Aorta (tissue), 5 donors: ENCODE measurements around the gene SLC6A18. TPM values are rescaled to one million over a fixed set of nuclear protein-coding genes. Genes with fewer than 3 reads are reported as not detected.

Experiments used
- ATAC-seq: fragments of 200-7000 bp; cut with Tn5 transposase; one replicate; pipeline ENCODE4 v1.9.1; 2022; ENCODE audit warnings: moderate library complexity; ENCODE audit not compliant: low FRiP score
- DNase-seq, 2 donors: peaks; one replicate each; pipeline ENCODE4 v3.0.0-alpha.2; 2020
- H3K27ac ChIP-seq, 2 donors: one replicate each; pipeline ENCODE4 v1.5.1; 2013; ENCODE audit warnings: low read length in 2 of 2, mild to moderate bottlenecking in 2 of 2, moderate library complexity in 2 of 2, control low read depth in 1 of 2, inconsistent platforms in 1 of 2, low read depth in 1 of 2
- H3K27me3 ChIP-seq, 2 donors: one replicate each; pipeline ENCODE4 v1.6.1; 2013; ENCODE audit warnings: control low read depth in 1 of 2, low read length in 1 of 2, mild to moderate bottlenecking in 1 of 2, moderate library complexity in 1 of 2; ENCODE audit not compliant: insufficient read depth in 2 of 2, control insufficient read depth in 1 of 2
- H3K36me3 ChIP-seq, 2 donors: one replicate each; pipeline ENCODE4 v1.6.1; 2013; ENCODE audit warnings: control low read depth in 1 of 2, low read length in 1 of 2, mild to moderate bottlenecking in 1 of 2; ENCODE audit not compliant: insufficient read depth in 2 of 2, control insufficient read depth in 1 of 2
- H3K4me1 ChIP-seq, 2 donors: one replicate each; pipeline ENCODE4 v1.6.1; 2013; ENCODE audit warnings: low read length in 2 of 2, control low read depth in 1 of 2, mild to moderate bottlenecking in 1 of 2, moderate library complexity in 1 of 2; ENCODE audit not compliant: insufficient read depth in 2 of 2, control insufficient read depth in 1 of 2
- H3K4me3 ChIP-seq, 2 donors: one replicate each; pipeline ENCODE4 v1.5.1; 2013; ENCODE audit warnings: low read length in 2 of 2, control low read depth in 1 of 2, mild to moderate bottlenecking in 1 of 2
- H3K9me3 ChIP-seq: one replicate; pipeline ENCODE4 v1.6.1; 2013; ENCODE audit warnings: mild to moderate bottlenecking, low read length; ENCODE audit not compliant: control insufficient read depth
- WGBS, 2 donors: extraction: QIAGEN DNeasy Blood & Tissue Kit; methylation state at CpG; one replicate each; pipeline ENCODE4 v1.1.7; 2013; 5-methylcytosine and 5-hydroxymethylcytosine counted together
- intact Hi-C, 2 donors: fragments of 100-400 bp; cut with DNase I; formaldehyde crosslinking; loops; one replicate each; pipeline versions ENCODE4 v1.14.2 to v1.15.0; 2022
- polyA plus RNA-seq, 2 donors: library from polyadenylated mRNA; stranded (reverse); fragments of 200-250 nt; gene quantifications; one replicate each; pipeline ENCODE4 v1.2.3, GENCODE V29; 2013
- total RNA-seq, 2 donors: library from RNA; stranded (reverse); fragmentation: NEBNext Ultra II Directional; extraction: Animal tissue kit (Norgen Biotek cat#: 25700); gene quantifications; one replicate each; pipeline ENCODE4 v1.2.1, GENCODE V29; 2021
- donor health status: healthy with polysubstance abuse.
- donor health status: Bipolar disorder and iron deficiency.
- donor health status: DM: no; HTN: no; CAD: no.
- donor health status: DM: no; HTN: no; CAD: no.
- donor health status: DM: yes; HTN: yes; CAD: no.

SLC6A18 gene
- total and polyA plus RNA-seq, 4 donors: not detected

- no peaks in the 10 kb centered on the region for H3K4me1 ChIP-seq
- 93% methylated on average over 38 of the region's 38 CpGs for WGBS, 2 donors
- ATAC-seq (no peak), DNase-seq (peak in 1 of 2 donors; percentile 26)
- intact Hi-C loops: no loop called here
- peaks cover 3% of the 10 kb centered on the region for H3K9me3 ChIP-seq
- no peak overlapping the region for H3K27ac ChIP-seq
- H3K27me3 ChIP-seq: no peaks in the 10 kb centered on the region
- H3K4me3 ChIP-seq: no peak overlapping the region
- H3K36me3 ChIP-seq: no peaks in the 10 kb centered on the region
Observed at GRCh38 chr5:1216211-1216917, 8.8 kb upstream of the SLC6A18 start.

- Histone ChIP-seq H3K36me3 (no peaks in the 10 kb centered on the region), H3K4me3 (no peak overlapping the region), H3K27me3 (no peaks in the 10 kb centered on the region), H3K9me3 (peaks cover 3% of the 10 kb centered on the region), H3K27ac (no peak overlapping the region), H3K4me1 (no peaks in the 10 kb centered on the region)
- WGBS, 2 donors: 85 to 88% methylated on average over 18 of the region's 18 CpGs
- DNase-seq (no peak), ATAC-seq (no peak)
- intact Hi-C loops: no loop called here
Observed at GRCh38 chr5:1216918-1217295, 8.3 kb upstream of the SLC6A18 start.

GRCh38 chr5:1217596-1218206, 7.5 kb upstream of the SLC6A18 start:
- DNase-seq (no peak), ATAC-seq (no peak)
- intact Hi-C loops: no loop called here
- no peaks in the 10 kb centered on the region for H3K36me3 ChIP-seq
- peaks cover 3% of the 10 kb centered on the region for H3K9me3 ChIP-seq
- H3K27me3 ChIP-seq: no peaks in the 10 kb centered on the region
- no peak overlapping the region for H3K27ac ChIP-seq
- WGBS, 2 donors: 57 to 58% methylated on average over 24 of the region's 24 CpGs
- no peak overlapping the region for H3K4me3 ChIP-seq
- H3K4me1 ChIP-seq: no peaks in the 10 kb centered on the region

- Histone ChIP-seq H3K4me1 (no peaks in the 10 kb centered on the region), H3K4me3 (no peak overlapping the region), H3K27ac (no peak overlapping the region), H3K36me3 (no peaks in the 10 kb centered on the region), H3K27me3 (no peaks in the 10 kb centered on the region), H3K9me3 (peaks cover 3% of the 10 kb centered on the region)
- DNase-seq: no peak
- 88 to 89% methylated on average over 38 of the region's 38 CpGs for WGBS, 2 donors
- intact Hi-C loops: no loop called here
- ATAC-seq: no peak
Observed at GRCh38 chr5:1218351-1219080, 6.7 kb upstream of the SLC6A18 start.

GRCh38 chr5:1219098-1219767, 5.9 kb upstream of the SLC6A18 start:
- ATAC-seq: no peak
- intact Hi-C loops: no loop called here
- WGBS, 2 donors: 73 to 76% methylated on average over 38 of the region's 38 CpGs
- Histone ChIP-seq H3K4me1 (no peaks in the 10 kb centered on the region), H3K4me3 (no peak overlapping the region), H3K27ac (no peak overlapping the region), H3K9me3 (peaks cover 3% of the 10 kb centered on the region), H3K27me3 (no peaks in the 10 kb centered on the region), H3K36me3 (no peaks in the 10 kb centered on the region)
- no peak for DNase-seq

- no peaks in the 10 kb centered on the region for H3K36me3 ChIP-seq
- no peak overlapping the region for H3K27ac ChIP-seq
- DNase-seq: no peak
- H3K9me3 ChIP-seq: peaks cover 3% of the 10 kb centered on the region
- WGBS, 2 donors: 81 to 89% methylated on average over 11 of the region's 11 CpGs
- no peaks in the 10 kb centered on the region for H3K4me1 ChIP-seq
- H3K27me3 ChIP-seq: no peaks in the 10 kb centered on the region
- no peak for ATAC-seq
- no peak overlapping the region for H3K4me3 ChIP-seq
- intact Hi-C loops: no loop called here
Observed at GRCh38 chr5:1219768-1220100, 5.4 kb upstream of the SLC6A18 start.

GRCh38 chr5:1220351-1220750, 4.8 kb upstream of the SLC6A18 start:
- H3K36me3 ChIP-seq: no peaks in the 10 kb centered on the region
- no peak overlapping the region for H3K4me3 ChIP-seq
- intact Hi-C loops: no loop called here
- no peaks in the 10 kb centered on the region for H3K27me3 ChIP-seq
- DNase-seq (no peak), ATAC-seq (no peak)
- no peaks in the 10 kb centered on the region for H3K4me1 ChIP-seq
- WGBS, 2 donors: 83% methylated on average over 9 of the region's 9 CpGs
- no peak overlapping the region for H3K27ac ChIP-seq
- H3K9me3 ChIP-seq: peaks cover 3% of the 10 kb centered on the region

- H3K9me3 ChIP-seq: no peaks in the 10 kb centered on the region
- H3K27me3 ChIP-seq: no peaks in the 10 kb centered on the region
- 86 to 88% methylated on average over 19 of the region's 19 CpGs for WGBS, 2 donors
- H3K4me1 ChIP-seq: no peaks in the 10 kb centered on the region
- intact Hi-C loops: no loop called here
- no peak overlapping the region for H3K27ac ChIP-seq
- no peak for ATAC-seq
- DNase-seq: no peak
- no peaks in the 10 kb centered on the region for H3K36me3 ChIP-seq
- no peak overlapping the region for H3K4me3 ChIP-seq
Observed at GRCh38 chr5:1220831-1221230, 4.3 kb upstream of the SLC6A18 start.
